Measurements from ENCODE around the gene RGSL1.

RGSL1 gene

GRCh38 chr1:182549811-182550210 is 99.9 kb downstream of the RGSL1 start:
- peak; percentile 23 for DNase-seq

- no peak for DNase-seq
Measured at GRCh38 chr1:182552527-182552926, 102.6 kb downstream of the RGSL1 start.

GRCh38 chr1:182555493-182555892 is 105.5 kb downstream of the RGSL1 start:
- no peak for DNase-seq

- DNase-seq, result no peak
Measured at GRCh38 chr1:182556279-182556678, 106.3 kb downstream of the RGSL1 start.

GRCh38 chr1:182560392-182560984 is 110.5 kb downstream of the RGSL1 start:
- no peak for DNase-seq

GRCh38 chr1:182561456-182561855 is 111.5 kb downstream of the RGSL1 start:
- peak; percentile 9 for DNase-seq

- DNase-seq, result no peak
Measured at GRCh38 chr1:182563095-182563494, 113.1 kb downstream of the RGSL1 start.

- no peak for DNase-seq
Measured at GRCh38 chr1:182564406-182565004, 114.6 kb downstream of the RGSL1 start.

- no peak for DNase-seq
Measured at GRCh38 chr1:182565537-182565936, 115.6 kb downstream of the RGSL1 start.

GRCh38 chr1:182567629-182568028 is 117.7 kb downstream of the RGSL1 start:
- no peak for DNase-seq

GRCh38 chr1:182568647-182569284 is 118.8 kb downstream of the RGSL1 start:
- no peak for DNase-seq

GRCh38 chr1:182569939-182570610 is 120.1 kb downstream of the RGSL1 start:
- no peak for DNase-seq

- DNase-seq, result no peak
Measured at GRCh38 chr1:182570611-182570970, 120.6 kb downstream of the RGSL1 start.

GRCh38 chr1:182574156-182574555 is 124.2 kb downstream of the RGSL1 start:
- no peak for DNase-seq

- peak; percentile 18 for DNase-seq
Measured at GRCh38 chr1:182575540-182576149, 125.7 kb downstream of the RGSL1 start.

GRCh38 chr1:182580736-182581135 is 130.8 kb downstream of the RGSL1 start:
- DNase-seq, result no peak

GRCh38 chr1:182584746-182585145 is 134.8 kb downstream of the RGSL1 start:
- no peak for DNase-seq

- no peak for DNase-seq
Measured at GRCh38 chr1:182586380-182586779, 136.4 kb downstream of the RGSL1 start.

GRCh38 chr1:182587093-182587492 is 137.1 kb downstream of the RGSL1 start:
- DNase-seq, result no peak

- DNase-seq, result no peak
Measured at GRCh38 chr1:182587666-182588499, 137.9 kb downstream of the RGSL1 start.

- DNase-seq, result peak; percentile 61
Measured at GRCh38 chr1:182588500-182589396, 138.8 kb downstream of the RGSL1 start, which contains the start of gene RNASEL. Gene RNASEL (minus strand): TSS chr1:182589256. CDS start chr1:182586806, 2,450 bp downstream.

Data from fibroblast of skin of back (primary cell).